Chondrocyte (in vitro differentiated cells): ENCODE data around the gene FER. TPM values are rescaled to one million over a fixed set of nuclear protein-coding genes. Genes with fewer than 3 reads are reported as not detected.

Experiments
- DNase-seq: peaks from one replicate; pipeline ENCODE4 v3.0.0; 2021; ENCODE audit warnings: mixed read lengths, low spot score
- H3K27ac Mint-ChIP-seq: one replicate; pipeline ENCODE4 v1.8.0; 2021; ENCODE audit warnings: mild to moderate bottlenecking, moderate library complexity, mixed read lengths; ENCODE audit not compliant: unreplicated experiment
- H3K27me3 Mint-ChIP-seq: 2 replicates; pipeline ENCODE4 v1.8.0; 2021; ENCODE audit warnings: low read depth, mixed read lengths
- H3K36me3 Mint-ChIP-seq: 2 replicates; pipeline ENCODE4 v1.8.0; 2021; ENCODE audit warnings: low read depth, mixed read lengths
- H3K4me1 Mint-ChIP-seq: 2 replicates; pipeline ENCODE4 v1.8.0; 2021; ENCODE audit warnings: low read depth, mild to moderate bottlenecking, mixed read lengths
- H3K4me3 Mint-ChIP-seq: one replicate; pipeline ENCODE4 v1.8.0; 2021; ENCODE audit warnings: mild to moderate bottlenecking, moderate library complexity, mixed read lengths; ENCODE audit not compliant: unreplicated experiment
- H3K9me3 Mint-ChIP-seq: 2 replicates; pipeline ENCODE4 v1.8.0; 2021; ENCODE audit warnings: low read depth, mixed read lengths
- total RNA-seq: library from RNA; stranded (reverse); gene quantifications from 3 replicates; pipeline ENCODE4 v1.2.1, GENCODE V29; 2021
- TF ChIP-seq, protein P1 (sequence below): fragments of 200-600 bp; sonication (generic); IDR thresholded peaks from 2 replicates; pipeline ENCODE4 v1.5.0; 2021; ENCODE audit warnings: antibody characterized with exemption, mild to moderate bottlenecking, moderate library complexity

FER gene
- total RNA-seq, 1 donor from 2014 or later = 23.5 TPM

- Mint-ChIP-seq H3K27me3 (no peaks in the 10 kb centered on the region), H3K27ac (no peak overlapping the region), H3K4me3 (no peak overlapping the region), H3K4me1 (no peaks in the 10 kb centered on the region), H3K9me3 (no peaks in the 10 kb centered on the region), H3K36me3 (peaks cover 2% of the 10 kb centered on the region)
- DNase-seq = no peak
- TF ChIP-seq, protein P1, sequence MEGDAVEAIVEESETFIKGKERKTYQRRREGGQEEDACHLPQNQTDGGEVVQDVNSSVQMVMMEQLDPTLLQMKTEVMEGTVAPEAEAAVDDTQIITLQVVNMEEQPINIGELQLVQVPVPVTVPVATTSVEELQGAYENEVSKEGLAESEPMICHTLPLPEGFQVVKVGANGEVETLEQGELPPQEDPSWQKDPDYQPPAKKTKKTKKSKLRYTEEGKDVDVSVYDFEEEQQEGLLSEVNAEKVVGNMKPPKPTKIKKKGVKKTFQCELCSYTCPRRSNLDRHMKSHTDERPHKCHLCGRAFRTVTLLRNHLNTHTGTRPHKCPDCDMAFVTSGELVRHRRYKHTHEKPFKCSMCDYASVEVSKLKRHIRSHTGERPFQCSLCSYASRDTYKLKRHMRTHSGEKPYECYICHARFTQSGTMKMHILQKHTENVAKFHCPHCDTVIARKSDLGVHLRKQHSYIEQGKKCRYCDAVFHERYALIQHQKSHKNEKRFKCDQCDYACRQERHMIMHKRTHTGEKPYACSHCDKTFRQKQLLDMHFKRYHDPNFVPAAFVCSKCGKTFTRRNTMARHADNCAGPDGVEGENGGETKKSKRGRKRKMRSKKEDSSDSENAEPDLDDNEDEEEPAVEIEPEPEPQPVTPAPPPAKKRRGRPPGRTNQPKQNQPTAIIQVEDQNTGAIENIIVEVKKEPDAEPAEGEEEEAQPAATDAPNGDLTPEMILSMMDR = no peak
Measured at GRCh38 chr5:108957333-108957732, 209.6 kb downstream of the FER start.

- DNase-seq = no peak
- H3K36me3 Mint-ChIP-seq = peaks cover 7% of the 10 kb centered on the region
- no peak overlapping the region for H3K27ac Mint-ChIP-seq
- no peaks in the 10 kb centered on the region for H3K27me3 Mint-ChIP-seq
- H3K4me3 Mint-ChIP-seq = no peak overlapping the region
- TF ChIP-seq, protein P1 = no peak
- peaks cover 4% of the 10 kb centered on the region for H3K9me3 Mint-ChIP-seq
- H3K4me1 Mint-ChIP-seq = no peaks in the 10 kb centered on the region
Measured at GRCh38 chr5:108966910-108967309, 219.2 kb downstream of the FER start.

DNA sequence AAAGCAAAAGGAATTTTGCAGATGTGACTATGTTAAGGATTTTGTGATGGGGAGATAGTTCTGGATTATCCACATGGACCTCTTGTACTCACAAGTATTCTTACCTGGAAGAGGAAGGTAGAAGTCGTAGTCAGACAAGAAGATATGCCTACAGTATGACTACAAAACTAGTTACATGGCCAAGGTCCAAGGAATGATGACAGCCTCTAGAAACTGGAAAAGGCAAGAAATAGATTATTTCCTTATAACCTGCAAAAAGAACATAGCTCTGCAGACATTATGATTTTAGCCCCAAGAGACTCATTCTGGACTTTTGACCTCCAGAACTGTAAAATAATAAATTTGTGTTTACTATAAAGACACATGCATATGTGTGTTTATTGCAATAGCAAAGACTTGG lies 226.9 kb downstream of the FER start:
- Mint-ChIP-seq H3K36me3 (peaks cover 11% of the 10 kb centered on the region), H3K27me3 (no peaks in the 10 kb centered on the region), H3K4me3 (no peak overlapping the region), H3K27ac (no peak overlapping the region), H3K4me1 (peaks cover 3% of the 10 kb centered on the region), H3K9me3 (no peaks in the 10 kb centered on the region)
- no peak for DNase-seq
- TF ChIP-seq, protein P1 = no peak

- no peak for DNase-seq
- TF ChIP-seq, protein P1 = no peak
- Mint-ChIP-seq H3K36me3 (peaks cover 11% of the 10 kb centered on the region), H3K27me3 (no peaks in the 10 kb centered on the region), H3K9me3 (no peaks in the 10 kb centered on the region), H3K4me1 (peaks cover 3% of the 10 kb centered on the region), H3K27ac (no peak overlapping the region), H3K4me3 (no peak overlapping the region)
Measured at GRCh38 chr5:108975697-108976096, 228.0 kb downstream of the FER start.

GRCh38 chr5:108983461-108984092 lies 235.9 kb downstream of the FER start:
- Mint-ChIP-seq H3K27me3 (no peaks in the 10 kb centered on the region), H3K4me1 (peaks cover 5% of the 10 kb centered on the region), H3K36me3 (peaks cover 19% of the 10 kb centered on the region), H3K27ac (no peak overlapping the region), H3K4me3 (no peak overlapping the region), H3K9me3 (peaks cover 21% of the 10 kb centered on the region)
- TF ChIP-seq, protein P1 = no peak
- no peak for DNase-seq
